Gastroesophageal sphincter (tissue), 4 donors: ENCODE measurements around the gene RAD9A. TPM values are rescaled to one million over a fixed set of nuclear protein-coding genes. Genes with fewer than 3 reads are reported as not detected.
A peak's percentile ranks its signal among the peaks of the same experiment; 100 is the strongest.
"Not testable (repeated sequence)": the region's sequence is repeated elsewhere in the genome, so short reads cannot be mapped to it uniquely, and the experiment has no call there.

Source experiments
- ATAC-seq: fragments of 150-250 bp; one replicate; pipeline ENCODE4 v1.9.1; 2016; ENCODE audit warnings: mild to moderate bottlenecking, moderate library complexity
- H3K27ac ChIP-seq, 4 donors: fragments of 200-600 bp; sonication (generic) in 3 of 4; 1 replicate in 3 of 4; 2 replicates in 1 of 4; pipeline ENCODE4 v1.5.1; 2016 to 2019
- H3K27me3 ChIP-seq: fragments of 200-600 bp; sonication (generic); one replicate; pipeline ENCODE4 v1.5.1; 2019
- H3K36me3 ChIP-seq, 2 donors: fragments of 200-600 bp; sonication (generic); one replicate each; pipeline ENCODE4 v1.5.1; 2019; ENCODE audit warnings: control low read depth in 1 of 2
- H3K4me1 ChIP-seq, 3 donors: fragments of 200-600 bp; sonication (generic); 1 replicate in 2 of 3; 2 replicates in 1 of 3; pipeline ENCODE4 v1.5.1; 2016 to 2019; ENCODE audit warnings: control low read depth in 2 of 3
- H3K4me3 ChIP-seq, 2 donors: fragments of 200-600 bp; sonication (generic); one replicate each; pipeline ENCODE4 v1.5.1; 2019; ENCODE audit warnings: mild to moderate bottlenecking in 1 of 2, moderate library complexity in 1 of 2
- H3K9me3 ChIP-seq, 3 donors: fragments of 200-600 bp; sonication (generic); one replicate each; pipeline ENCODE4 v1.5.1; 2017 to 2019; ENCODE audit warnings: control low read depth in 2 of 3
- EP300 ChIP-seq: sonication (generic); formaldehyde crosslinking; IDR thresholded peaks from one replicate; pipeline ENCODE4 v1.6.1; 2017; ENCODE audit warnings: antibody characterized with exemption, mild to moderate bottlenecking
- POLR2A ChIP-seq, 2 donors: fragments of 450-650 bp; IDR thresholded peaks; one replicate each; pipeline ENCODE4 v1.6.1; 2017; ENCODE audit warnings: antibody characterized with exemption in 2 of 2, mild to moderate bottlenecking in 2 of 2, moderate library complexity in 1 of 2
- POLR2AphosphoS5 ChIP-seq: sonication (generic); formaldehyde crosslinking; IDR thresholded peaks from one replicate; pipeline ENCODE4 v1.6.1; 2017; ENCODE audit warnings: antibody characterized with exemption
- WGBS, 2 donors: methylation state at CpG; one replicate each; pipeline ENCODE4 v1.1.5; 2018; ENCODE audit warnings: low coverage in 1 of 2; 5-methylcytosine and 5-hydroxymethylcytosine counted together
- total RNA-seq, 4 donors: library from RNA; depleted of rRNA; stranded (reverse); fragments of >200 nt; gene quantifications; one replicate each; pipeline ENCODE4 v1.1.0, GENCODE V29; 2016
- TF ChIP-seq, protein P1 (sequence below), 4 experiments: fragments of 200-600 bp in 2 of 4; fragments of 450-650 bp in 2 of 4; sonication (generic) in 1 of 4; IDR thresholded peaks; one replicate each; pipeline ENCODE4 v1.5.1; 2017 to 2019; ENCODE audit warnings: antibody characterized with exemption in 4 of 4, mild to moderate bottlenecking in 2 of 4, moderate library complexity in 2 of 4

Gene RAD9A
- total RNA-seq, 4 donors from 2014 or later, result 8.5 to 16.0 (median 11.1) TPM

DNA sequence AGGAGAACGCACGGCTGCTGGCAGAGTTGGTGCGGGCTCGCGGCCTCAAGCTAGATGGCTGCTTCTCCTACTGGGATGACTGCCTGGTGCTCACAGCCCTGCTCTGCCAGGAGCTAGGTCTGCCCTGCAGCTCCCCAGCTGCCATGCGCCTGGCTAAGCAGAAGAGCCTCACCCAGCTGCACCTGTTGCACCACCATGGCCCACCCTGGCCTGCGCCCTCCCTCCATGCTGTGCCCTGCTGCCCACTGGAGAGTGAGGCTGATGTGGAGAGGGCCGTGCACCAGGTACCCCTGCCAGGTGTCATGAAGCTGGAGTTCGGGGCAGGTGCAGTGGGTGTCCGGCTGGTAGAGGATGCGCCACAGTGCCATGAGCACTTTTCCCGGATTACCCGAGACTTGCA is 31.7 kb downstream of the RAD9A start:
- ATAC-seq, result no peak
- Histone ChIP-seq H3K27ac (no peak overlapping the region), H3K4me3 (no peak overlapping the region), H3K36me3 (no peaks in the 10 kb centered on the region), H3K9me3 (no peaks in the 10 kb centered on the region), H3K4me1 (peaks cover 0 to 35% (median 11%) of the 10 kb centered on the region in 3 donors), H3K27me3 (no peaks in the 10 kb centered on the region)
- no CpG with 5 or more reads among the region's 13 CpGs for WGBS, 2 donors
- TF ChIP-seq, protein P1, sequence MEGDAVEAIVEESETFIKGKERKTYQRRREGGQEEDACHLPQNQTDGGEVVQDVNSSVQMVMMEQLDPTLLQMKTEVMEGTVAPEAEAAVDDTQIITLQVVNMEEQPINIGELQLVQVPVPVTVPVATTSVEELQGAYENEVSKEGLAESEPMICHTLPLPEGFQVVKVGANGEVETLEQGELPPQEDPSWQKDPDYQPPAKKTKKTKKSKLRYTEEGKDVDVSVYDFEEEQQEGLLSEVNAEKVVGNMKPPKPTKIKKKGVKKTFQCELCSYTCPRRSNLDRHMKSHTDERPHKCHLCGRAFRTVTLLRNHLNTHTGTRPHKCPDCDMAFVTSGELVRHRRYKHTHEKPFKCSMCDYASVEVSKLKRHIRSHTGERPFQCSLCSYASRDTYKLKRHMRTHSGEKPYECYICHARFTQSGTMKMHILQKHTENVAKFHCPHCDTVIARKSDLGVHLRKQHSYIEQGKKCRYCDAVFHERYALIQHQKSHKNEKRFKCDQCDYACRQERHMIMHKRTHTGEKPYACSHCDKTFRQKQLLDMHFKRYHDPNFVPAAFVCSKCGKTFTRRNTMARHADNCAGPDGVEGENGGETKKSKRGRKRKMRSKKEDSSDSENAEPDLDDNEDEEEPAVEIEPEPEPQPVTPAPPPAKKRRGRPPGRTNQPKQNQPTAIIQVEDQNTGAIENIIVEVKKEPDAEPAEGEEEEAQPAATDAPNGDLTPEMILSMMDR (IDR thresholded peaks at IDR 0.05), result no peak
- no peak for TF ChIP-seq POLR2AphosphoS5
- no peak for TF ChIP-seq EP300
- TF ChIP-seq POLR2A (IDR thresholded peaks at IDR 0.05), result no peak

- H3K9me3 ChIP-seq, result no peaks in the 10 kb centered on the region
- TF ChIP-seq, protein P1 (IDR thresholded peaks at IDR 0.05), result no peak
- TF ChIP-seq POLR2AphosphoS5 (no peak), EP300 (no peak), POLR2A (IDR thresholded peaks at IDR 0.05) (no peak)
- no peaks in the 10 kb centered on the region for H3K27me3 ChIP-seq
- no peak overlapping the region for H3K4me3 ChIP-seq
- no peaks in the 10 kb centered on the region for H3K36me3 ChIP-seq
- no peak overlapping the region for H3K27ac ChIP-seq
- ATAC-seq, result no peak
- 52% methylated on average over 4 of the region's 34 CpGs; no CpG with 5 or more reads in 1 of the 2 donors for WGBS, 2 donors
- peaks cover 0 to 34% (median 15%) of the 10 kb centered on the region in 3 donors for H3K4me1 ChIP-seq
Measured at GRCh38 chr11:67423891-67424613, 32.3 kb downstream of the RAD9A start.

DNA sequence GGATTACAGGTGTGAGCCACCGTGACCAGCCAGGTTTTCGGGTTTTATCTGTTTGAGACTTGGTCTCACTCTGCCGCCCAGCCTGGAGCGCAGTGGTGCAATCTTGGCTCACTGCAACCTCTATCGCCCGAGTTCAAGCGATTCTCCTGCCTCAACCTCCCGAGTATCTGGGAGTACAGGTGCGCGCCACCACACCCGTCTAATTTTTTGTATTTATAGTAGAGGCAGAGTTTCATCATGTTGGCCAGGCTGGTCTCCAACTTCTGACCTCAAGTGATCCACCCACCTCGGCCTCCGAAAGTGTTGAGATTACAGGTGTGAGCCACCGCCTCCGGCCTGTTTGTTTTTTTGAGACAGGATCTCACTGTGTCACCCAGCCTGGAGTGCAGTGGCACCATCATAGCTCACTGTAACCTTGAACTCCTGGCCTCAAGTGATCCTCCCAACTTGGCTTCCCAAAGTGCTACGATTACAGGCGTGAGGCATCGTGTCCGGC is 35.6 kb downstream of the RAD9A start:
- H3K27me3 ChIP-seq, ATAC-seq, H3K9me3 ChIP-seq: not testable (repeated sequence)
- peaks cover 0 to 40% (median 13%) of the 10 kb centered on the region in 3 donors for H3K4me1 ChIP-seq
- peaks cover 0 to 32% of the 10 kb centered on the region in 2 donors for H3K36me3 ChIP-seq
- peak overlapping the region; percentile 66 to 86 for H3K4me3 ChIP-seq
- WGBS, 2 donors, result 69 to 81% methylated on average over 13 to 16 of the region's 19 CpGs
- peak overlapping the region; percentile 45 to 99 (median 90) for H3K27ac ChIP-seq

GRCh38 chr11:67428052-67429001 is 36.5 kb downstream of the RAD9A start, which contains the start of gene RPS6KB2:
Gene RPS6KB2 (plus strand): TSS chr11:67428494. CDS start chr11:67428546, 52 bp downstream.
- Histone ChIP-seq H3K27me3 (no peaks in the 10 kb centered on the region), H3K27ac (peak within 1 kb of the TSS; percentile 88 to 99 (median 90)), H3K36me3 (peaks cover 0 to 41% of the 10 kb centered on the region in 2 donors), H3K4me1 (peaks cover 0 to 40% (median 13%) of the 10 kb centered on the region in 3 donors), H3K9me3 (no peaks in the 10 kb centered on the region), H3K4me3 (peak within 1 kb of the TSS; percentile 66 to 86)
- WGBS, 2 donors, result 0 to 2% methylated on average over 7 to 21 of the region's 68 CpGs
- peak; percentile 96 for TF ChIP-seq POLR2AphosphoS5
- peak; percentile 95 to 96 for TF ChIP-seq POLR2A (IDR thresholded peaks at IDR 0.05)
- TF ChIP-seq, protein P1 (IDR thresholded peaks at IDR 0.05), result no peak
- TF ChIP-seq EP300, result no peak
- peak; percentile 93 for ATAC-seq
